Stomach (tissue), 9 donors: ENCODE data around the gene LYSMD1. TPM values are rescaled to one million over a fixed set of nuclear protein-coding genes. Genes with fewer than 3 reads are reported as not detected.

Experiments
- DNase-seq, 2 donors: peaks; one replicate each; pipeline versions ENCODE4 v3.0.0 to v3.0.0-alpha.2; 2013 to 2019
- H3K27ac ChIP-seq, 5 donors: fragments of 200-600 bp in 4 of 5; sonication (generic) in 4 of 5; one replicate each; pipeline ENCODE4 v1.5.1; 2013 to 2019; ENCODE audit warnings: mild to moderate bottlenecking in 1 of 5, moderate library complexity in 1 of 5
- H3K27me3 ChIP-seq, 3 donors: fragments of 200-600 bp; sonication (generic); one replicate each; pipeline ENCODE4 v1.5.1; 2017 to 2019; ENCODE audit warnings: mixed run types in 1 of 3
- H3K36me3 ChIP-seq, 4 donors: fragments of 200-600 bp; sonication (generic); 1 replicate in 3 of 4; 2 replicates in 1 of 4; pipeline ENCODE4 v1.5.1; 2016 to 2019
- H3K4me1 ChIP-seq, 4 donors: fragments of 200-600 bp; sonication (generic); one replicate each; pipeline ENCODE4 v1.5.1; 2016 to 2019
- H3K4me3 ChIP-seq, 4 donors: fragments of 200-600 bp; sonication (generic) in 3 of 4; one replicate each; pipeline ENCODE4 v1.5.1; 2016 to 2019; ENCODE audit warnings: mild to moderate bottlenecking in 1 of 4
- H3K9me3 ChIP-seq, 4 donors: fragments of 200-600 bp; sonication (generic); one replicate each; pipeline ENCODE4 v1.5.1; 2016 to 2019
- CTCF ChIP-seq, 7 experiments: fragments of 450-650 bp in 4 of 7; fragments of 200-600 bp in 3 of 7; sonication (generic) in 3 of 7; IDR thresholded peaks; one replicate each; pipeline ENCODE4 v1.5.1; 2016 to 2019; ENCODE audit warnings: antibody characterized with exemption in 7 of 7, control low read depth in 2 of 7, mild to moderate bottlenecking in 1 of 7
- EP300 ChIP-seq: sonication (generic); formaldehyde crosslinking; IDR thresholded peaks from one replicate; pipeline ENCODE4 v1.6.1; 2017; ENCODE audit warnings: antibody characterized with exemption
- POLR2A ChIP-seq, 4 donors: fragments of 450-650 bp; IDR thresholded peaks; one replicate each; pipeline ENCODE4 v1.6.1; 2016; ENCODE audit warnings: antibody characterized with exemption in 4 of 4, control low read depth in 2 of 4, mild to moderate bottlenecking in 1 of 4, moderate library complexity in 1 of 4
- POLR2AphosphoS5 ChIP-seq, 3 donors: sonication (generic); formaldehyde crosslinking; IDR thresholded peaks; one replicate each; pipeline ENCODE4 v1.6.1; 2016; ENCODE audit warnings: antibody characterized with exemption in 3 of 3
- WGBS, 5 donors: extraction: QIAGEN DNeasy Blood & Tissue Kit in 3 of 5; methylation state at CpG; one replicate each; pipeline versions ENCODE4 v1.1.5 to v1.1.7; 2013 to 2018; 5-methylcytosine and 5-hydroxymethylcytosine counted together
- intact Hi-C: fragments of 100-400 bp; cut with DNase I; formaldehyde crosslinking; loops from one replicate; pipeline ENCODE4 v1.15.1; 2023; ENCODE audit warnings: low total_unique reads
- polyA plus RNA-seq, 3 donors: library from polyadenylated mRNA; stranded (reverse); fragments of 200-250 nt; gene quantifications; one replicate each; pipeline ENCODE4 v1.2.3, GENCODE V29; 2013
- total RNA-seq, 5 donors: library from RNA; depleted of rRNA; stranded (reverse); fragments of >200 nt; gene quantifications; one replicate each; pipeline versions ENCODE4 v1.1.0 to v1.2.3, GENCODE V29; 2014 to 2016
- donor health status: healthy with polysubstance abuse.
- donor health status: Bipolar disorder and iron deficiency.
- donor health status: healthy.

Gene LYSMD1
- total and polyA plus RNA-seq, 8 donors, result 1.7 to 10.3 (median 4.6) TPM

GRCh38 chr1:151176514-151177045 lies 10.9 kb upstream of the LYSMD1 start:
- no peak overlapping the region for H3K27ac ChIP-seq
- no peak for DNase-seq
- no peaks in the 10 kb centered on the region for H3K9me3 ChIP-seq
- WGBS, 5 donors, result 92 to 95% (median 94%) methylated on average over 17 of the region's 17 CpGs
- intact Hi-C loops, result loop anchor here (10.0 kb wide), 1 partner anchor 68 kb away; no protein-coding TSS in a partner anchor
- H3K36me3 ChIP-seq, result peaks cover 70 to 90% (median 87%) of the 10 kb centered on the region in 4 donors
- peaks cover 0 to 10% (median 0%) of the 10 kb centered on the region in 4 donors for H3K4me1 ChIP-seq
- no peaks in the 10 kb centered on the region for H3K27me3 ChIP-seq
- no peak for TF ChIP-seq POLR2AphosphoS5 (IDR thresholded peaks at IDR 0.05)
- TF ChIP-seq POLR2A (IDR thresholded peaks at IDR 0.05), result no peak
- TF ChIP-seq EP300, result no peak
- no peak for TF ChIP-seq CTCF (IDR thresholded peaks at IDR 0.05)
- H3K4me3 ChIP-seq, result no peak overlapping the region

GRCh38 chr1:151175863-151176262 lies 10.2 kb upstream of the LYSMD1 start, which contains the start of gene TMOD4:
TSS of gene TMOD4 (minus strand) at chr1:151175981. CDS start at chr1:151174875, 1,106 bp downstream.
- Histone ChIP-seq H3K4me1 (peaks cover 0 to 10% (median 0%) of the 10 kb centered on the region in 4 donors), H3K4me3 (no peak within 1 kb of the TSS), H3K9me3 (no peaks in the 10 kb centered on the region), H3K36me3 (peaks cover 63 to 90% (median 87%) of the 10 kb centered on the region in 4 donors), H3K27me3 (no peaks in the 10 kb centered on the region), H3K27ac (peak within 1 kb of the TSS in 2 of 5 donors; percentile 32 to 33)
- WGBS, 5 donors, result 54 to 67% (median 62%) methylated on average over 4 of the region's 4 CpGs
- DNase-seq, result peak in 1 of 2 donors; percentile 29
- no peak for TF ChIP-seq EP300
- no peak for TF ChIP-seq POLR2A (IDR thresholded peaks at IDR 0.05)
- TF ChIP-seq CTCF (IDR thresholded peaks at IDR 0.05), result peak in 3 of 7 experiments; percentile 16 to 31 (median 23)
- no peak for TF ChIP-seq POLR2AphosphoS5 (IDR thresholded peaks at IDR 0.05)
- intact Hi-C loops, result loop anchor here (10.0 kb wide), 1 partner anchor 69 kb away; no protein-coding TSS in a partner anchor

- H3K9me3 ChIP-seq, result no peaks in the 10 kb centered on the region
- H3K27me3 ChIP-seq, result no peaks in the 10 kb centered on the region
- no peak overlapping the region for H3K4me3 ChIP-seq
- peak overlapping the region in 2 of 5 donors; percentile 32 to 33 for H3K27ac ChIP-seq
- peaks cover 56 to 90% (median 87%) of the 10 kb centered on the region in 4 donors for H3K36me3 ChIP-seq
- whole genome bisulfite sequencing, 5 donors, result 59 to 82% (median 72%) methylated on average over 6 of the region's 6 CpGs
- TF ChIP-seq EP300 (no peak), POLR2AphosphoS5 (IDR thresholded peaks at IDR 0.05) (no peak), POLR2A (IDR thresholded peaks at IDR 0.05) (no peak), CTCF (IDR thresholded peaks at IDR 0.05) (no peak)
- H3K4me1 ChIP-seq, result peaks cover 0 to 10% (median 0%) of the 10 kb centered on the region in 4 donors
- intact Hi-C loops, result loop anchor here (10.0 kb wide), 1 partner anchor 70 kb away; no protein-coding TSS in a partner anchor
- DNase-seq, result no peak
Measured at GRCh38 chr1:151175041-151175741, 9.5 kb upstream of the LYSMD1 start.

GRCh38 chr1:151171190-151171589 lies 5.5 kb upstream of the LYSMD1 start:
- no peak overlapping the region for H3K4me3 ChIP-seq
- TF ChIP-seq POLR2A (IDR thresholded peaks at IDR 0.05), result no peak
- no peak for TF ChIP-seq CTCF (IDR thresholded peaks at IDR 0.05)
- no peak for TF ChIP-seq EP300
- TF ChIP-seq POLR2AphosphoS5 (IDR thresholded peaks at IDR 0.05), result no peak
- peaks cover 34 to 82% (median 78%) of the 10 kb centered on the region in 4 donors for H3K36me3 ChIP-seq
- WGBS, 5 donors, result 79 to 93% (median 88%) methylated on average over 5 of the region's 5 CpGs
- intact Hi-C loops, result loop anchor here (10.0 kb wide), 1 partner anchor 74 kb away; no protein-coding TSS in a partner anchor
- no peaks in the 10 kb centered on the region for H3K9me3 ChIP-seq
- DNase-seq, result no peak
- H3K4me1 ChIP-seq, result peaks cover 9 to 23% (median 12%) of the 10 kb centered on the region in 4 donors
- H3K27ac ChIP-seq, result no peak overlapping the region
- no peaks in the 10 kb centered on the region for H3K27me3 ChIP-seq
